ENCODE data around the gene PMM1.

DNA sequence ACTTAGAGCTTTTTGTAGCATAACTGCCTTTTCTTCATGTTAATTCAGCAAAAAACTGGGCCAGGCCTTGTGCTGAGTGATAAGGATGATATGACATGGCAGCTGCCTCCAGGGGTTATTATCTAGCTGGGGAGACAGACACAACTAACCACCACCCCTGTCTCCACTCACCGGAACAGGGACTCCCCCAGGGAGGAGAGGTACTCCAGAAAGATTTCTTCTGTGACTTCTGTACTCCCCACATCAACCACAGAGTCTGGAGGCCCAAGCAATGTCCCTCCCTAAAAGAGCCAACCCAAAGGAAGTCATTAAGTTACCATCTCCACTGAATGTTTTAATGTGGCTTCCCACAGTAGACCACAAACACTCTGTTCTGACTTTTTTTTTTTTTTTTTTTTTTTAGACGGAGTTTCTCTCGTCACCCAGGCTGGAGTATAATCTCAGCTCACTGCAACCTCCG lies 14.3 kb upstream of the PMM1 start:
- TF ChIP-seq, protein P1, sequence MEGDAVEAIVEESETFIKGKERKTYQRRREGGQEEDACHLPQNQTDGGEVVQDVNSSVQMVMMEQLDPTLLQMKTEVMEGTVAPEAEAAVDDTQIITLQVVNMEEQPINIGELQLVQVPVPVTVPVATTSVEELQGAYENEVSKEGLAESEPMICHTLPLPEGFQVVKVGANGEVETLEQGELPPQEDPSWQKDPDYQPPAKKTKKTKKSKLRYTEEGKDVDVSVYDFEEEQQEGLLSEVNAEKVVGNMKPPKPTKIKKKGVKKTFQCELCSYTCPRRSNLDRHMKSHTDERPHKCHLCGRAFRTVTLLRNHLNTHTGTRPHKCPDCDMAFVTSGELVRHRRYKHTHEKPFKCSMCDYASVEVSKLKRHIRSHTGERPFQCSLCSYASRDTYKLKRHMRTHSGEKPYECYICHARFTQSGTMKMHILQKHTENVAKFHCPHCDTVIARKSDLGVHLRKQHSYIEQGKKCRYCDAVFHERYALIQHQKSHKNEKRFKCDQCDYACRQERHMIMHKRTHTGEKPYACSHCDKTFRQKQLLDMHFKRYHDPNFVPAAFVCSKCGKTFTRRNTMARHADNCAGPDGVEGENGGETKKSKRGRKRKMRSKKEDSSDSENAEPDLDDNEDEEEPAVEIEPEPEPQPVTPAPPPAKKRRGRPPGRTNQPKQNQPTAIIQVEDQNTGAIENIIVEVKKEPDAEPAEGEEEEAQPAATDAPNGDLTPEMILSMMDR (IDR thresholded peaks at IDR 0.05; ENCODE audit: insufficient read depth, low read length), result no peak
- TF ChIP-seq GABPA (IDR thresholded peaks at IDR 0.05; ENCODE audit: low read depth) (no peak), SPI1 (IDR thresholded peaks at IDR 0.05; ENCODE audit: borderline replicate concordance, low read depth) (no peak)
